Measurements from ENCODE around the gene PAXX. TPM values are rescaled to one million over a fixed set of nuclear protein-coding genes. Genes with fewer than 3 reads are reported as not detected.
A peak's percentile ranks its signal among the peaks of the same experiment; 100 is the strongest.

Gene PAXX
- total RNA-seq, 4 donors from 2014 or later, result 49.3 to 85.2 (median 66.0) TPM

GRCh38 chr9:136975644-136976043 is 16.6 kb upstream of the PAXX start:
- peak overlapping the region in 1 of 4 donors; percentile 9 for H3K27ac ChIP-seq
- in situ Hi-C loops (cut with MboI; ENCODE audit: low pct_ligation_motif_present in 1 of 4, low pct_unique_long_range_greater_than_20kb in 1 of 4, low sequenced_read_pairs in 3 of 4) (no loop called here), intact Hi-C loops (cut with DNase I; ENCODE audit: low total_unique reads) (no loop called here)
- no peak for DNase-seq
- H3K4me1 ChIP-seq, result peaks cover 0 to 19% (median 8%) of the 10 kb centered on the region in 4 donors
- no peaks in the 10 kb centered on the region for H3K9me3 ChIP-seq
- no peaks in the 10 kb centered on the region for H3K36me3 ChIP-seq
- peak in 1 of 5 experiments; percentile 4 for TF ChIP-seq CTCF (IDR thresholded peaks at IDR 0.05)
- no peak for TF ChIP-seq POLR2A (IDR thresholded peaks at IDR 0.05)
- peaks cover 5% of the 10 kb centered on the region for H3K27me3 ChIP-seq
- H3K4me3 ChIP-seq, result no peak overlapping the region
- 52% methylated on average over 14 of the region's 14 CpGs; no CpG with 5 or more reads in 1 of the 2 donors for WGBS, 2 donors (ENCODE audit: low coverage in 1 of 2)

DNA sequence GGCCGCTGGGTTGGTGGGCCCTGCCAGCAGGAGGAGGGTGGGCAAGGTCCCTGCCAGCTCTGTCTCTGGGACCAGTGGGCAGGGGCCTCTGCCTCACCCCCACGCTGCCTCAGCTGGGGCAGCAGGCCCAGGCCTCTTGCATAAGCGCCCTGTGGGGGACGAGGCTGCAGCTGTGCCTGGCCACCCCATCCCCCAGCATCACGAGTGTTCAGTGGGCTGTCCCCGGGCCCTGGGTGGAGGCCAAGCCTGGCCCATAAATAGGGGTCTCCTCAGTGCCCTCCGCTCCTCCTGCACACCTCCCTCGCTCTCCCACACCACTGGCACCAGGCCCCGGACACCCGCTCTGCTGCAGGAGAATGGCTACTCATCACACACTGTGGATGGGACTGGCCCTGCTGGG is 15.0 kb upstream of the PAXX start, which contains the start of gene PTGDS:
Gene PTGDS, plus strand, starts transcription at position 282 of the 400 bp plus-strand sequence. Its CDS starts 75 bp downstream, at position 357.
- 77% methylated on average over 10 of the region's 10 CpGs; no CpG with 5 or more reads in 1 of the 2 donors for WGBS, 2 donors (ENCODE audit: low coverage in 1 of 2)
- H3K4me3 ChIP-seq, result peak within 1 kb of the TSS; percentile 19 to 55 (median 30)
- in situ Hi-C loops (cut with MboI; ENCODE audit: low pct_ligation_motif_present in 1 of 4, low pct_unique_long_range_greater_than_20kb in 1 of 4, low sequenced_read_pairs in 3 of 4) (no loop called here), intact Hi-C loops (cut with DNase I; ENCODE audit: low total_unique reads) (no loop called here)
- H3K9me3 ChIP-seq, result no peaks in the 10 kb centered on the region
- no peaks in the 10 kb centered on the region for H3K36me3 ChIP-seq
- no peak for DNase-seq
- peaks cover 5% of the 10 kb centered on the region for H3K27me3 ChIP-seq
- peaks cover 0 to 19% (median 8%) of the 10 kb centered on the region in 4 donors for H3K4me1 ChIP-seq
- peak within 1 kb of the TSS; percentile 14 to 35 (median 30) for H3K27ac ChIP-seq
- TF ChIP-seq CTCF (IDR thresholded peaks at IDR 0.05) (no peak), POLR2A (IDR thresholded peaks at IDR 0.05) (no peak), EP300 (IDR thresholded peaks at IDR 0.05; ENCODE audit: low read depth) (no peak), POLR2AphosphoS5 (IDR thresholded peaks at IDR 0.05) (no peak)

GRCh38 chr9:136977649-136978072 is 14.6 kb upstream of the PAXX start:
- in situ Hi-C loops (cut with MboI; ENCODE audit: low pct_ligation_motif_present in 1 of 4, low pct_unique_long_range_greater_than_20kb in 1 of 4, low sequenced_read_pairs in 3 of 4) (no loop called here), intact Hi-C loops (cut with DNase I; ENCODE audit: low total_unique reads) (no loop called here)
- H3K27me3 ChIP-seq, result peaks cover 6% of the 10 kb centered on the region
- peak overlapping the region; percentile 19 to 55 (median 30) for H3K4me3 ChIP-seq
- no peak for DNase-seq
- H3K4me1 ChIP-seq, result peaks cover 0 to 19% (median 8%) of the 10 kb centered on the region in 4 donors
- TF ChIP-seq EP300 (IDR thresholded peaks at IDR 0.05; ENCODE audit: low read depth), result no peak
- no peak for TF ChIP-seq CTCF (IDR thresholded peaks at IDR 0.05)
- TF ChIP-seq POLR2A (IDR thresholded peaks at IDR 0.05), result no peak
- TF ChIP-seq POLR2AphosphoS5 (IDR thresholded peaks at IDR 0.05), result no peak
- no peaks in the 10 kb centered on the region for H3K9me3 ChIP-seq
- peak overlapping the region; percentile 14 to 35 (median 30) for H3K27ac ChIP-seq
- WGBS, 2 donors (ENCODE audit: low coverage in 1 of 2), result 21% methylated on average over 18 of the region's 33 CpGs; no CpG with 5 or more reads in 1 of the 2 donors
- H3K36me3 ChIP-seq, result no peaks in the 10 kb centered on the region

DNA sequence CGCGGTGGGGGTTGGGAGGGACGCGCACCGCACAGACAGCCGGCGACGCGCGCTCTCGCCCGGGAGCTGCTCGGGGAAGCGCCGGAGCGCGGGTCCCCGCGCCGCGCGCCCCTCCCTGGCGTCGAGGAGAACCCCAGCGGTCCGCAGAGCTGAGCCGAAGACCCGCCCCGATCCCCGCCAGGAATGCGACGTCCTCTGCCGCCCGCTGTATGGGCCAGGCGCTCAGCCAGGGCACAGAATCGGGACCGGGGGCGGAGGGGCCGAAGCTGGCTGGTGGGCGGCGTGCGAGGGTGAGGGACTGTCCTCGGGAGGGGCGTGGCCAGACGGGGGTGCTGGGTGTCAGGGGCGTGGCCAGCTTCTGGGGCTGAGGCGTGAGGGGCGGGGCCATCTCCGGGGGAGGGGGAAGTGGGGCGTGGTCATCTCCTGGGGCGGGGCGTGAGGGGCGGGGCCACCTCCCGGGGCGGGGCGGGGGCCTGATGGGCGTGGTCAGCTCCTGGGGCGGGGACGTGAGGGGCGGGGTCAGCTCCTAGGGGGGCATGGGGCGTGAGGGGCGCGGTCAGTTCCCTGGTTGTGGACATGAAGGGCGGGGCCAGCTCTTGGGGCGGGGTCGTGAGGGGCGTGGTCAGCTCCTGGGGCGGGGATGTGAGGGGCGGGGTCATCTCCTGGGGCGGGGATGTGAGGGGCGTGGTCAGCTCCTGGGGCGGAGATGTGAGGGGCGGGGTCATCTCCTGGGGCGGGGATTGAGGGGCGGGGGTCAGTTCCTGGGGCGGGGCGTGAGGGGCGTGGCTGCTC is 14.0 kb upstream of the PAXX start:
- peak; percentile 65 for DNase-seq
- Histone ChIP-seq H3K36me3 (no peaks in the 10 kb centered on the region), H3K9me3 (no peaks in the 10 kb centered on the region), H3K27me3 (peaks cover 8% of the 10 kb centered on the region), H3K4me1 (peaks cover 0 to 19% (median 8%) of the 10 kb centered on the region in 4 donors), H3K4me3 (peak overlapping the region; percentile 19 to 55 (median 30)), H3K27ac (peak overlapping the region; percentile 14 to 35 (median 30))
- TF ChIP-seq POLR2AphosphoS5 (IDR thresholded peaks at IDR 0.05) (no peak), POLR2A (IDR thresholded peaks at IDR 0.05) (no peak), EP300 (IDR thresholded peaks at IDR 0.05; ENCODE audit: low read depth) (no peak), CTCF (IDR thresholded peaks at IDR 0.05) (no peak)
- 11% methylated on average over 44 of the region's 78 CpGs; no CpG with 5 or more reads in 1 of the 2 donors for WGBS, 2 donors (ENCODE audit: low coverage in 1 of 2)
- in situ Hi-C loops (cut with MboI; ENCODE audit: low pct_ligation_motif_present in 1 of 4, low pct_unique_long_range_greater_than_20kb in 1 of 4, low sequenced_read_pairs in 3 of 4), result no loop called here
- intact Hi-C loops (cut with DNase I; ENCODE audit: low total_unique reads), result no loop called here

Data from transverse colon (tissue), 4 donors.